ENCODE measurements around the gene PLA2G4E. TPM values are rescaled to one million over a fixed set of nuclear protein-coding genes. Genes with fewer than 3 reads are reported as not detected.

PLA2G4E gene
- total RNA-seq, 1 experiment from 2014 or later: not detected

- intact Hi-C loops (cut with micrococcal nuclease): no loop called here
- ATAC-seq (no peak), DNase-seq (no peak)
- Histone ChIP-seq H3F3A (ENCODE audit: low read length, unreplicated experiment) (no peaks in the 10 kb centered on the region), H3K9me3 (ENCODE audit: low read length) (no peaks in the 10 kb centered on the region), H3K79me2 (ENCODE audit: low read length) (no peaks in the 10 kb centered on the region), H3K9me2 (replicated peaks; ENCODE audit: low read length) (no peaks in the 10 kb centered on the region), H3K27ac (ENCODE audit: low read length) (no peak overlapping the region), H3K4me1 (ENCODE audit: insufficient read depth, low read length) (peaks cover 16% of the 10 kb centered on the region), H4K20me1 (ENCODE audit: low read length) (no peaks in the 10 kb centered on the region), H3K27me3 (ENCODE audit: low read length) (no peaks in the 10 kb centered on the region), H3K9ac (ENCODE audit: low read length) (no peak overlapping the region), H3K36me3 (ENCODE audit: low read depth, low read length) (no peaks in the 10 kb centered on the region), H2AFZ (ENCODE audit: low read length) (no peak overlapping the region), H3K4me3 (ENCODE audit: low read length) (no peak overlapping the region), H3K4me2 (ENCODE audit: low read length) (no peak overlapping the region)
- no TSS peak for BruUV-seq (replicated peaks)
- TF ChIP-seq EZH2 (IDR thresholded peaks at IDR 0.05; ENCODE audit: low read length, unreplicated experiment) (no peak), EZH2phosphoT487 (IDR thresholded peaks at IDR 0.05; ENCODE audit: borderline replicate concordance, low read length) (no peak)
- TF ChIP-seq, protein P1, sequence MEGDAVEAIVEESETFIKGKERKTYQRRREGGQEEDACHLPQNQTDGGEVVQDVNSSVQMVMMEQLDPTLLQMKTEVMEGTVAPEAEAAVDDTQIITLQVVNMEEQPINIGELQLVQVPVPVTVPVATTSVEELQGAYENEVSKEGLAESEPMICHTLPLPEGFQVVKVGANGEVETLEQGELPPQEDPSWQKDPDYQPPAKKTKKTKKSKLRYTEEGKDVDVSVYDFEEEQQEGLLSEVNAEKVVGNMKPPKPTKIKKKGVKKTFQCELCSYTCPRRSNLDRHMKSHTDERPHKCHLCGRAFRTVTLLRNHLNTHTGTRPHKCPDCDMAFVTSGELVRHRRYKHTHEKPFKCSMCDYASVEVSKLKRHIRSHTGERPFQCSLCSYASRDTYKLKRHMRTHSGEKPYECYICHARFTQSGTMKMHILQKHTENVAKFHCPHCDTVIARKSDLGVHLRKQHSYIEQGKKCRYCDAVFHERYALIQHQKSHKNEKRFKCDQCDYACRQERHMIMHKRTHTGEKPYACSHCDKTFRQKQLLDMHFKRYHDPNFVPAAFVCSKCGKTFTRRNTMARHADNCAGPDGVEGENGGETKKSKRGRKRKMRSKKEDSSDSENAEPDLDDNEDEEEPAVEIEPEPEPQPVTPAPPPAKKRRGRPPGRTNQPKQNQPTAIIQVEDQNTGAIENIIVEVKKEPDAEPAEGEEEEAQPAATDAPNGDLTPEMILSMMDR (conservative IDR thresholded peaks at IDR 0.05; ENCODE audit: low read depth, low read length): no peak
- CTCF ChIA-PET: no interaction called here
- POLR2A ChIA-PET (ENCODE audit: unreplicated experiment): no interaction called here
Measured at GRCh38 chr15:42032376-42033213, 11.8 kb upstream of the PLA2G4E start.

DNA sequence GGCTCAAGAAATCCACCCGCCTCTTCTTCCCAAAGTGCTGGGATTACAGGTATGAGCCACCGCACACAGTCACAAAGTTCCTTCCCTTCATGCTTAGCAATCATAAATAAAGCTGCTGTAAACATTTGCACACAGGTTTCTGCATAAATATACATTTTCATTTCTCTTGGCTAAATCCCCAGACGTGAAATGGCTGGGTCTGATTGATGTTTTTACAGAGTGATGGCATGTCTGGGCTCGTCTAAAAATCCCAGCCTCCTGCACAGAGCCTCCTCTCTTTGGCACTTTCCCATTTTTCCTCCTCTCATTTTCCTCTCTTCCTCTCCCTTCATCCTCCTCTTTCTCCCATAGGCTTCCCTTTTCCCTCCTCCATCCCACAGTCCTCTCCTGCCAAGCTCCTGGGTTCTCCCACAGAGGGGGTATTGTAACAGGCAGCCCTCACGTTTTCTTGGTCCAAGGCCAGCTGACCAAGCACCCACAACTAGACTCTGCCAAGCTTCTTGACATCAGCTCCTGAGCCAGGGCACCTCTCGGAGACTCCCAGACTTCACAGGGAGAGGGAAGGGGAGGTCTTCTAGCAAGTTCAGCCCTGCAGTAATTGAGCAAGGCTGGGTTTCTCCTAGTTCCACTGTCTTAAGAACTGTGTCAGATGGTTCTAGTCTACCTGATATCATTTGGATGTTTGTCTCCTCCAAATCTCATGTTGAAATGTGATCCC is 10.5 kb upstream of the PLA2G4E start:
- H3K9me3 ChIP-seq (ENCODE audit: low read length): no peaks in the 10 kb centered on the region
- DNase-seq (no peak), ATAC-seq (no peak)
- no peaks in the 10 kb centered on the region for H3K27me3 ChIP-seq (ENCODE audit: low read length)
- no peak overlapping the region for H3K4me3 ChIP-seq (ENCODE audit: low read length)
- H4K20me1 ChIP-seq (ENCODE audit: low read length): no peaks in the 10 kb centered on the region
- no peak overlapping the region for H3K9ac ChIP-seq (ENCODE audit: low read length)
- intact Hi-C loops (cut with micrococcal nuclease): no loop called here
- no peaks in the 10 kb centered on the region for H3K9me2 ChIP-seq (replicated peaks; ENCODE audit: low read length)
- peaks cover 12% of the 10 kb centered on the region for H3K4me1 ChIP-seq (ENCODE audit: insufficient read depth, low read length)
- no TSS peak for BruUV-seq (replicated peaks)
- no peak overlapping the region for H3K27ac ChIP-seq (ENCODE audit: low read length)
- TF ChIP-seq EZH2 (IDR thresholded peaks at IDR 0.05; ENCODE audit: low read length, unreplicated experiment): no peak
- TF ChIP-seq, protein P1 (conservative IDR thresholded peaks at IDR 0.05; ENCODE audit: low read depth, low read length): no peak
- TF ChIP-seq EZH2phosphoT487 (IDR thresholded peaks at IDR 0.05; ENCODE audit: borderline replicate concordance, low read length): no peak
- POLR2A ChIA-PET (ENCODE audit: unreplicated experiment): no interaction called here
- CTCF ChIA-PET: no interaction called here
- no peak overlapping the region for H2AFZ ChIP-seq (ENCODE audit: low read length)
- H3K79me2 ChIP-seq (ENCODE audit: low read length): no peaks in the 10 kb centered on the region
- H3K4me2 ChIP-seq (ENCODE audit: low read length): no peak overlapping the region
- no peaks in the 10 kb centered on the region for H3K36me3 ChIP-seq (ENCODE audit: low read depth, low read length)
- H3F3A ChIP-seq (ENCODE audit: low read length, unreplicated experiment): no peaks in the 10 kb centered on the region

- no peak overlapping the region for H3K4me3 ChIP-seq (ENCODE audit: low read length)
- no peak overlapping the region for H3K27ac ChIP-seq (ENCODE audit: low read length)
- no peaks in the 10 kb centered on the region for H3K9me2 ChIP-seq (replicated peaks; ENCODE audit: low read length)
- no peak overlapping the region for H2AFZ ChIP-seq (ENCODE audit: low read length)
- intact Hi-C loops (cut with micrococcal nuclease): no loop called here
- DNase-seq: no peak
- CTCF ChIA-PET: no interaction called here
- POLR2A ChIA-PET (ENCODE audit: unreplicated experiment): no interaction called here
- no peaks in the 10 kb centered on the region for H3K36me3 ChIP-seq (ENCODE audit: low read depth, low read length)
- no peaks in the 10 kb centered on the region for H3K27me3 ChIP-seq (ENCODE audit: low read length)
- ATAC-seq: no peak
- TF ChIP-seq EZH2 (IDR thresholded peaks at IDR 0.05; ENCODE audit: low read length, unreplicated experiment) (no peak), EZH2phosphoT487 (IDR thresholded peaks at IDR 0.05; ENCODE audit: borderline replicate concordance, low read length) (no peak)
- TF ChIP-seq, protein P1 (conservative IDR thresholded peaks at IDR 0.05; ENCODE audit: low read depth, low read length): no peak
- H4K20me1 ChIP-seq (ENCODE audit: low read length): no peaks in the 10 kb centered on the region
- no peak overlapping the region for H3K4me2 ChIP-seq (ENCODE audit: low read length)
- H3K79me2 ChIP-seq (ENCODE audit: low read length): no peaks in the 10 kb centered on the region
- no TSS peak for BruUV-seq (replicated peaks)
- H3K4me1 ChIP-seq (ENCODE audit: insufficient read depth, low read length): no peaks in the 10 kb centered on the region; the same call in 1 of the 2 replicates
- H3K9me3 ChIP-seq (ENCODE audit: low read length): no peaks in the 10 kb centered on the region
- H3K9ac ChIP-seq (ENCODE audit: low read length): no peak overlapping the region
- H3F3A ChIP-seq (ENCODE audit: low read length, unreplicated experiment): no peaks in the 10 kb centered on the region
Measured at GRCh38 chr15:42027521-42027920, 6.7 kb upstream of the PLA2G4E start.
